Superior temporal gyrus (tissue), 1 donor: Measurements from ENCODE around the gene NECTIN3.

ENCODE experiments used
- DNase-seq: peaks from one replicate; pipeline ENCODE4 v3.0.0-alpha.2; 2016; ENCODE audit errors: extremely low spot score

NECTIN3 gene, protein sequence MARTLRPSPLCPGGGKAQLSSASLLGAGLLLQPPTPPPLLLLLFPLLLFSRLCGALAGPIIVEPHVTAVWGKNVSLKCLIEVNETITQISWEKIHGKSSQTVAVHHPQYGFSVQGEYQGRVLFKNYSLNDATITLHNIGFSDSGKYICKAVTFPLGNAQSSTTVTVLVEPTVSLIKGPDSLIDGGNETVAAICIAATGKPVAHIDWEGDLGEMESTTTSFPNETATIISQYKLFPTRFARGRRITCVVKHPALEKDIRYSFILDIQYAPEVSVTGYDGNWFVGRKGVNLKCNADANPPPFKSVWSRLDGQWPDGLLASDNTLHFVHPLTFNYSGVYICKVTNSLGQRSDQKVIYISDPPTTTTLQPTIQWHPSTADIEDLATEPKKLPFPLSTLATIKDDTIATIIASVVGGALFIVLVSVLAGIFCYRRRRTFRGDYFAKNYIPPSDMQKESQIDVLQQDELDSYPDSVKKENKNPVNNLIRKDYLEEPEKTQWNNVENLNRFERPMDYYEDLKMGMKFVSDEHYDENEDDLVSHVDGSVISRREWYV

DNA sequence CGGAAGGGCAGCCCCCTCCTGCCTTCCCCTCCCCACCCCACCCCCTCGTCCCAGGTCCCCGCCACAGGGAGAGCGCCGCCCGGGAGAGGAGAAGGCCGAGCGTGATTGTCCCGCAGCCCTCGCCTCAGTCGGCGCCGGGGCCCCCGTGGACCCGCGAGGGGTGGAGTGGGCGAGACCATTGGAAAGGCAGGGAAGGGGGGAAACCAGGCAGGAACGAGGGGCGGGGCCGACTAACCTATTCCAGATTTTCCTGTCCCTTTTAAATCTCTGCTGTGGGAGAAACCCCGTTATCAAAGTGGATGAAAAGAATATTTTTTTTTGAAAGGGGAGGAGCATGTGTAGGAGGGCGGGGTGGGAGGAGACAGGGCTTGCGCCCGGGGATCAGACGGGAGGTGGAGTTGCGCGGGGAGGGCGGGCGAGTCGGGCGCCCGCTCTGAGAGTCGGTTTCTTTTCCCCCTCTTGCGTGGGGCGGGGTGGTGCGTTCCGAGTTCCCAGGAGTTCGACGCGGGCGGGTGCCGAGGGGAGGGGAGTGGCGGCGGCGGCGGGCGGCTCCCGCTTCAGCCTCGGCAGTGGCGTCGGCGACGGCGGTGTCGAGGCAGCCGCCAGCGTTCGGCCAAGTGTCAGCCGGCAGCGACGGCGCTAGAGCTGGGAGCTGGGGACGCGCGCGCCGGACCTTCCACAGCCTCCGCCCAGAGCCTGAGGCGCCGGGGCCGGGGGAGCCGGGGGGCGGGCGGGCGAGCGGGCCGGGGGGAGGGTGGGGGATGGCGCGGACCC lies at the start of gene NECTIN3:
NECTIN3 (plus strand) TSS at position 560 of the 774 bp plus-strand sequence; CDS start at position 762, 202 bp downstream.
- DNase-seq: peak; percentile 92

DNA sequence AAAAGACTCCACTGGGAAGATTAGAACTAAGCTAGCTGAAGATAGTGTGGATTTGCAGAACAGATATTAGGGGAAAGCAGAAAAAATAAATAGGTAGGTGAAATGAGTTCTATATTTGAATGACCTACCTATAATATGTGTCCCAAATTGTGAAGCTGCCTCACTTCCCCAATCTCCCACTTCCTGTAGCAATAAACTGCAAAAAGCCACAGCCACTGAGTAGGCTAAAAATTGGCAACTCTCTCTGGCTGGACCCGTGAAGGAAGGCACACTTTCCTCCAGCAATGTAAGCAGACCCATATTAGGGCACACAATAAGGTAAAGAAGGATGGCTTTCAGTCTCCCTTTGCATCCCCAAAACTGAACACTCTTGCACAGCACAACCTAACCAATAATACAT lies 43.7 kb upstream of the NECTIN3 start:
- DNase-seq: no peak

DNA sequence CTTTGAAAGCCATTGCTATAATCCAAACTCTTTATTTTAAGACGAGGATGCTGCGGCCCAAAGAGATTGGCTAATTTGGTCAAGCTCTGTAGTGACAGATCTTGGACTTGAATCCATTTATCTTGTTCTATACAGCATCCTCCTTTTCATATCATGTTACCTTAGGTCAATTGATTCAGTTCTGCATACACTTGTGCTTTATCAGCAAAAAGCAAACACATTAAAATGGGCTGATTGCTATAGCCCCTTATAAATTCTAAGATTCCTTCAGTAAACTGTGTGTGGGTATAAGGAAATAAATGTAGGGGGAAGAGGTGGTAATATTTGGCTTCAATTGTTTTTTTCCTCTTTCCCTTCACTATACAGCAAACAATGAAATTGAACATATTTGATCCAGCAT lies 40.1 kb upstream of the NECTIN3 start:
- no peak for DNase-seq

DNA sequence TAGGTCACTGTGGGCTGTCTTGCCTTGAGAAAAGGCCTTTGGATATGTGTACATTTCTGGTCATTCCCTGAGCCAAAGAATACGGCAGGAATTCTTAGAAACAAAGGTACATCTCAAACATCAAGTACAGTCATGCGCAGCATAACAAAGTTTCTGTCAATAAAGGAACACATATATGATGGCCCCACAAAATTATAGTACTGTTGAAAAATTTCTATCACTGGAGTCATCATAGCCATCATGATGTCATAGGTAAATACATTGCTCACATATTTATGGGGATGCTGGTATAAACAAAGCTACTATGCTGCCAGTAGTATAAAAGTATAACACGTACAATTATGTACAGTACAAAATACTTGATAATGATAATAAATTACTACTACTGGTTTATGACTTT lies 38.9 kb upstream of the NECTIN3 start:
- no peak for DNase-seq

DNA sequence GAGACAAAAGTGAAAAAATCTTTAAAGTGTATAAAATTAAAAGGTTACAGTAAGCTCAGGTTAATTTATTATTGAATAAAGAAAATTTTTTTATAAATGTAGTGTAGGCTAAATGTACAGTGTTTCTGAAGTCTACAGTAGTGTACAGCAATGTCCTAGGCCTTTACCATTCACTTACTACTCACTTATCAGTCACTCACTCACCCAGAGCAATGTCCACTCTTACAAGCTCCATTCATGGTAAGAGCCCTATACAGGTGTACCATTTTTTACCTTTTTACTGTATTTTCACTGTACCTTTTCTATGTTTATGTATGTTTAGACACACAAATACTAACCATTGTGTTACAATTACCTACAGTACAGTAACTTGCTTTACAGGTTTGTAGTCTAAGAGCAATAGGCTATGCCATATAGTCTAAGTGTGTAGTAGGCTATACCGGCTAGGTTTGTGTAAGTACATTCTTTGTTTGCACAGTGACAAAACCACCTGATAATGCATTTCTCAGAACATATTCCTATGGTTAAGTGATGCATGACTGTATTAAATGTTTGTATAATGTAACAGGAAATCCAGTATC lies 38.1 kb upstream of the NECTIN3 start:
- DNase-seq: no peak

DNA sequence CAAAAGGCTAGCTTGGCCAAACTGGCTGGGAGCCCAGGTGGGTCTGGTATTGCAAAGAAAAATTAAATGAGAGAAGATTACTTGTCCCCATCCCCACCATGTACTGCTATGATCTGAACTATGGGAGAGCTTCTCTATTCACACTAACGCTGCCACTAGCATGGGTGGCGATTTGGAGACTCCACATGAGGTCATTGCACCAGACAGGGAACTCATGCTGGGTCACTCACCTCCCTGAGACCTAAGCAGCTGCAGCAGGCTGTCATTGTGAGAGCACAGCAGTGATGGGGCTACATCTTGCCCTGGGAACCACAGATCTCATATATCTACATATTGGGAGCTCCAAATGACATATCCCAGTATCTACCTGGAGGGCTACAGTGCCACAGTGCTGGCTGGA lies 36.3 kb upstream of the NECTIN3 start:
- DNase-seq: no peak

DNA sequence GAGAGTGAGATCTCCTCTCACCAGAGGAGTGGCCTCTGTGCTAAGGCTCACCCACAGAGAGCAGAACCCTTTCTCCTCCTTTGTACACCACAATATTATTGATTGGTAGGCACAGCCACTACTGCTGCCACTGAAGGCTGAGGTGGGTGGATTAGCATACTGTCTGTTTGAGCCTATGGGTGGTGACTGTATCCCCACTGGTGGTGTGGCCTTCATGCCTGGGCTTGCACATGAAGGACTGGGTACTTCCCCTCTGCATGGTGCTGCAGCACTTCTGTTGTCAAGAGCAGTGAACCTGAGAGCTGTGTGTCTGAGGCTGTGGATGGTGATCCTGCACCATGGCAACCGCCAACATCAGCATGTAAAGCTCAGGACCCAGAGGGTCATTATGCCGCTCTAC lies 35.7 kb upstream of the NECTIN3 start:
- no peak for DNase-seq

DNA sequence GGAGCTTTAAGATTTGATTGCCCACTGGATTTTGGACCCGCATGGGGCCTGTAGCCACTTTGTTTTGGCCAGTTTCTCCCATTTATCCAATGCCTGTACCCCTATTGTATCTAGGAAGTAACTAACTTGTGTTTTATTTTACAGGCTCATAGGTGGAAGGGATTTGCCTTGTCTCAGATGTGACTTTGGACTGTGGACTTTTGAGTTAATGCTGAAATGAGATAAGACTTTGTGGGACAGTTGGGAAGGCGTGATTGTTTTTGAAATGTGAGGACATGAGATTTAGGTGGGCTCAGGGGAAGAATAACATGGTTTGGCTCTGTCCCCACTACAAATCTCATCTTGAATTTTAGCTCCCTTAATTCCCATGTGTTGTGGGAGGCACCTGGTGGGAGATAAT lies 30.7 kb upstream of the NECTIN3 start:
- DNase-seq: no peak

DNA sequence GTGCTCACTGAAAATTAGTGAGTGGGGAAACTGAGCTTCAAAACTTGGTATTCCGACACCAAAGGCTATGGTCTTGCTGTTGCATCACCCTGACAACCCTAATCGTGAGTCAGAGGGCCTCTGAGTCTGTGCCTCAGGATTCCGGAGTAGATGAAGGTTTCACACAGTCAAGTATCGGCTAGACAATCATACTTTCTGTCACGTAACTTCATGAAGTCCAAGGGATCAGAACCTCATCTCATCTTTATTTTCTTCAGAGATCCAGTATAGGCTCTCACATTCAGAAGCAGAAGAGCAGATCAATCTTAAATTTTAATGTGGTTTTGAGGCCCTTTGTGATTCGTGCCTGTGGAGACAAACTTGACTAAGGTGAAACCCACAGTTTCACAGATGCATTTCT lies 26.1 kb upstream of the NECTIN3 start:
- no peak for DNase-seq

DNA sequence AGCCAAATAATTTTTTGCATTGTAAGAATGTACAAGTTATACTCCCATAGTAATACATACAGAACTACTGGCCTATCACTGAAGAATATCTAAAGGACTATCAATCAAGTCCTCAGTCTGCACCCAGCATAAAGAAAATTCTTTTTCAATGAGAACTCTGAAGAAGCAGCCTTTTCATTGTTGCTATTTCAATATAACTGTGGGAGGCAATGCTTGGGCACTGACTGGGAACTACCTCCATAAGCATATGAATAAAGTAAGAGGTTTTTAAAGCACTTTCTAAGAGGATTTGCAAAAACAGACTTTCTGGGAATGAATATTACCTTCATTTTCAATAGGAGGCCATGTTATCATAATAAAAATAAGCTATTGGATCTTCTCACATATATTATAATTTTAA lies 24.6 kb upstream of the NECTIN3 start:
- peak; percentile 16 for DNase-seq

DNA sequence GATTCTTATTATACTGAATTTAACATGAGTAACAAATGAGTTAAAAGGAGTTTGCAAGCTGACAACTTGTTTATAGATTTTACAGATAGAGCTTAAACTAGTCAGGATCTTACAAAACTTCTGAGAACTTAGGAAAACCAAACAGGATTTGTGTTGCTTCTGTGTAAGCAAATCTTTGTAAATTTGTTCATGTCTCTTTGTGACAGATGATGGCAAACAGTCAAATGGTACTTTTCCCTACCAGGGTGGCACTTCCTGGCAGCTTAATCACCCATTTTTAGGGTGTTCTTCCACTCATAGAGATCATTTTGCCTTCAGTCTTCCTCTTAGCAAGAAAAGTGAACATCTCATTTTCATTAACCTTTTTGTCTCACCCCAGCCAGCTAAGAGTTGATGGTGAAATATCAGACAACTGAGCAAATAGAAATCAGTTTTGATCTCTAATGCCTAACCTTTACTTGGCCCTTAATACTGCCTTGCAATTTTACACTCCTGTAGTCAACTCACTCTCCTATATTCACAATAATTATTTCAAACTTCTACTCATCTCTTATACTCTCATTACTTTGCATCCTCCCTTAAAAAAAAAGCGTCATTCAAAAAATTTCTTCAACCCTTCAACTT lies 23.7 kb upstream of the NECTIN3 start:
- peak; percentile 18 for DNase-seq

DNA sequence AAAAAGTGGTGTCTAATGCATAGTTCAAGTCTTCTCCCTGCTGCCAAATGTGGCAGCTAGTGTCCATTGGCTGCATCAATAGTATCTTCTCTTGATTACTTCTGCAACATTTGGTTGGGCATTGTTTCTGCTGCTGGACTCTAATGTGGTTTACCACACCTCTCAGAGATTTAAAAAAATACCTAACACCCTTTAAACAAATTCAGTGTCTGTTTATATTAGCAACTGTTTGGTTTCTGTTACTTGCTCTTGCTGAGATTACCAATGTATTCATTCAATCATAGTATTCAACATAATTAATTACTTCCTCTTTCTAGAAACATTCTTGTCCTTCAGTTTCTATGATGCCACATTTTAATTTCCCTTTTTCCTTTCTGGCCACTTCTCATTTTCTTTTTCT lies 20.3 kb upstream of the NECTIN3 start:
- DNase-seq: no peak

DNA sequence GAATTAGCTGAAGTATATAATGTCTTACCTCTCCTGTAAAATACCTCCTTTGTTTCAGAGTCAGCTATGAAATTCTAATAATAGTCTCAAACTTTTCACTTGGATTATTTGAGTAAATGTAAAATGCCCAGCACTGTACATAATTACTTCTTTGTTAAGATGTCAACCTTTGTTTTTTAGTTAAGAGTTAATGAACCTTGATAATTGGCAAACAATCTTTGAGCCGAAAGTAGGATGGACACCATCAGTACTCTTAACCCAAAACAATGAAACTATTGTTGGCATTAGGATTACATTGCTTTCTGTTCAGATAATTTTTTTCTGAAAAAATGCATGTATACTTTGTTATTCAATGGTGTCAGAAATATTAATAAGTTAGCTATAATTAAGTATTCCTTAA lies 3.0 kb upstream of the NECTIN3 start:
- DNase-seq: peak; percentile 19

DNA sequence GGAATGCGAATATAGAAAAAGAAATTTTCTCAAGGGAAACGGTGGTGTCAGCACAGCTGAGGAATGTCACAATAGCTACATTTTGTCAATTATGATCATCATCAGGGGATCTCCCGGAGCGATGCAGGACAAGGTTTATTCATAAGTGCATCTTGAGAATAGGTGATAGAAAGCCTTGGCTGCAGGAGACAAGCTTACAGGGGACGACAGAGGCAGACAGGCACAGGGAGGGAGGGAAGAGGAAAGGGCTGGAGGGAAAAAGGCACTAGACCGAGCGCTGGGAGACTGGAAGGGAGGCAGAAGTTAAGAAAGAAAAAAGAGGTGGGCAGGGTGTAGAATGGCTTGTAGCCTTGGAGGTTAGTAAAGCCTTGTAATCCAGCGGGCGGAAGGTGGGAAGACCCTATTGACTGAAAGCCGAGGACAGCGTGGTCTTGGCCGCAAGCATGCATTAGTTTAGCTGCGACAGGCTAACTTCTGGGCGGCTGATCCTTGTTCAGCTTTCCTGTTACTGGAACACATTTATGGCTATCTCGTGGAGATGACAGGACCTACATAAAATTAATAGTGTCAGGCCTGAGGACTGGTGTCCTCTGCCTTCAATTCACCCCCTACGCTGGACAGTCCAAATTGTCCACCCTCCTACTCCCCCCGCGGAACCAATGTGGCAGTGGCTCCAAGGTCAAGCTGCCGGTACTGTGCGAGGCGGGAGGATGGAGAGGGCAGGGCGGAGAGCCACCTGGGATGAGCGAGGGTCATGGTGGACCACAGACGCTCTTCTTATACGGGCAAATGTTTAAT lies 1.4 kb upstream of the NECTIN3 start:
- peak; percentile 70 for DNase-seq

DNA sequence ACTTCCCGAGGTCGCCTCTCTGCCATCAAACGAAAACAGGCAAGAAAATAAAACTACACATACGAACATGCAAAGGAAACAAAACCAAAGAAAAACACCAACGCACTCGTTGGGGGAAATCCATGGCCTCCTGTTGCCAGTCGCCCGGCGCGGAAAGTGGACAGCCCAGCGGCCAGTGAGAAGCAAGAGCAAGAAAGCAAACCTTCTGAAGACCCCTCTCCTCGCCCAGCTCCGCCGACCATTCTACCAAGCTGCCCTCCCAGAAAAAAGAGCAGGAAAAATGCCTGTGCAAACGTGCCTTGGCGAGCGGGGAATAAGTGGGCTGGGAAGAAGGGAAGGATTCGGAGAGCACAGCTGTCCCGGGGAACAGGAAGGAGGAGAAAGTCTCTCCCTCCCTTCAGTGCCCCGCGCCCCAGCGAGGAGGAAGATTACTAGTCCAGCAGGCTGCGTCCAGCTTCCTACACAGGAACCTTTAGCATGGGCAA lies 802 bp upstream of the NECTIN3 start:
- DNase-seq: peak; percentile 76

DNA sequence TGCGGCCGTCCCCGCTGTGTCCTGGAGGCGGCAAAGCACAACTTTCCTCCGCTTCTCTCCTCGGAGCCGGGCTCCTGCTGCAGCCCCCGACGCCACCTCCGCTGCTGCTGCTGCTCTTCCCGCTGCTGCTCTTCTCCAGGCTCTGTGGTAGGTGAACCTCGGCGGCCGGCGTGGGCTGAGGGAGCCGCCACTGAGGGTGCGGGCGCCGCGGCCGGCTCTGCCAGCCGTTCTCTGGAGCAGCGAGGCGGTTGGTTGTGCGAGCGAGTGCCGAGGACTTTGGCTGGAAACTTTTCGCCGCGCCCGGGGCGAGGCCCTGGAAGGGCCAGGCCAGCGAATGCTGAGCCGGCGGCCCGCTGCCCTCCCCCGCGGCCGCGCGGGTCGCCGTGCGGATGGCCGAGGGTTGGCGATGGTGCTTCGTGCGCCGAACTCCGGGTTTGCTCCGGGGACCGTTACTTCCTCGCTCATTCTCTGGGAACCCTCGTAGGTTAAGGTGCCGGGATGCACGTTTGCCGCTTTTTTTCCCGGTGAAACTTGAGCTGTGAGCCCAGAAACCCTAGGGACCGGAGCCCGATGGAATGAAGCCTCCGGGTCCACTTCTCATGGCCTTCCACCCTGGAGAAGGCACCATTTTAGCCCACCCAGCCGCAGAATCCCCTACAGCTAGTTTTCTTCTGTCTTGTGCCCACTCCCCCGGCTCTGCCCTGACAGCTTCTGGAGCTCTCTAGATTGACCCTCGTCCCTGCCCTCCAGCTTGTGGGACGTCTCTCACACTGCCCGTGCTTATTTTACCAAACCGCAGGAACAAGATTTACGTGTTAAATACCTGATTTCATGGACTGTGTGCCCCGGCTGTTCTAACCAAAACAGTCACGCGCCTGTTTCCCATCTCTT lies 660 bp downstream of the NECTIN3 start:
- no peak for DNase-seq

DNA sequence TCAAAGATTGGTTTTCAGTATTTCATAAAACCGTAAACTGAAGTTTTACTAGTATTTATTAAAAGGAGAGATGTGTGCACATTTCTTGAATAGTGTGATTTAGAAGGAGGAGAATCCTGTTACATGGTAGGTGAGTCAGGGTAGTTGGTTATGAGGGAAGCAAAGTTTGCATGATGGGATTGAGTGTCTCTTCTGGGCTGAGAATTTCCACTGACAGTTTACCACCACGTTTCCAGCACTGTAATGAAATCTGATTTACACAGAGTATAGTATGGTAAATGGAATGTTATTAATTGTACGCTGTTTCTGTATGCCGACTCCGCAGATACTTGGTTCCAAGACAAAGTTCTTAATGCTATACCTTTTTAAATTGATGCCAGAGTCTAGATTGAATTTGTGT lies 1.6 kb downstream of the NECTIN3 start:
- DNase-seq: peak; percentile 65

DNA sequence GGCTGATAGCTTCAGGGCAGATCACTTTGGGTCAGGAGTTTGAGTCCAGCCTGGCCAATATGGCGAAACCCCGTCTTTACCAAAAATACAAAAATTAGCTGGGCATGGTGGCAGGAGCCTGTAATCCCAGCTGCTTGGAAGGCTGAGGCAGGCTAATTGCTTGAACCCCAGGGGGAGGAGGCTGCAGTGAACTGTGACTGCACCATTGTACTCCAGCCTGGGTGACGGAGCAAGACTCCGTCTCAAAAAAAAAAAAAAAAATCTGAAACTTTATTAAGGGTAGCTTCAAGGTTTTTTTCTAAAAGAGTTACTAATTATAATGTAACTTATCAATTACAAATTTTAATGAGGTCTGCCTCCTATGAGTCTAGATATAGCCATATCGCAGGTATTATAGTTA lies 5.1 kb downstream of the NECTIN3 start:
- DNase-seq: no peak

DNA sequence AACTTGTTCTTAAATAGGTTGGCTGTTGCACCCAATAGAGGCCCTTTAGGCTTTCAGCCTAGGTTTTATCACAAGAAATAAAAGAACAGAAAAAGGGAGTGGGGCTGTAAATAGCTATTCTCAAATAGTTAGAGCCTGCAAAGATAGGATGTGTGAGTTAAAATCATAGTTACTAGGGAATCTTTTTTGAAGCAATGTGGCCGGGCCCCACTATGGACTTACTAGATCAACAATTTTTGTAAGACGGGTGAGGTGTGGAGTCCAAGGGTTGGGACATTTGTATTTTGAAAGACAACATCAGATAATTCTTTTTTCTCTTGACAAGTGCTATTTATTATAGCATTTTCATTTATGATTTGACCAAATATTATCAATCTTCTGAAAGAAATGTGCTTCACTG lies 5.8 kb downstream of the NECTIN3 start:
- peak; percentile 11 for DNase-seq

DNA sequence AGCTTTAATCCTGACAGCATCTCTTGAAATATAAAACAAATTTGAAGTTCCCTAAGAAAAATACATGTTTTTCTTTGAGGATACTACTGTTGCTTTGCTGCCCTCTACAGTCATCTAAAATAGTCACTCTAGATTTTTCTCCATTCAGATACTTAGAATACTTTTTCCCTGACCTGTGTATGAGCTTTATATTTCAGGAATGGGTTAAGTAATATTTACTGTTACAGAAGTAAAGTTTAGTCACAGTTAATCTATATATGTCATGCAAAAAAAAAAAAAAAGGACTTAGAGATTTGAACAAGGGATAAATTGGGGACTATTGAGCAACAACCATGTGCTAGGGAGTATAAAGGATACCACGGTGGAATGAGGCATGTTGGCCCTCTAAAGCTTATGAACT lies 8.8 kb downstream of the NECTIN3 start:
- DNase-seq: peak; percentile 81
